CD14-positive monocyte (primary cell): ENCODE measurements around the gene SGCA. TPM values are rescaled to one million over a fixed set of nuclear protein-coding genes. Genes with fewer than 3 reads are reported as not detected.
A peak's percentile ranks its signal among the peaks of the same experiment; 100 is the strongest.

Experiments used
- DNase-seq, 3 donors: peaks; one replicate each; pipeline ENCODE4 v3.0.0-alpha.2; 2011 to 2022
- H2AFZ ChIP-seq: 2 replicates; pipeline ENCODE4 v1.6.0; 2012; ENCODE audit warnings: mild to moderate bottlenecking, low read depth, low read length, inconsistent platforms; ENCODE audit not compliant: insufficient read depth, poor library complexity, severe bottlenecking
- H3K27ac ChIP-seq, 2 donors: 1 replicate in 1 of 2; 2 replicates in 1 of 2; pipeline ENCODE4 v1.5.1; 2012 to 2013; ENCODE audit warnings: low read length in 2 of 2, control low read depth in 1 of 2, inconsistent platforms in 1 of 2, low read depth in 1 of 2, mild to moderate bottlenecking in 1 of 2
- H3K27me3 ChIP-seq, 2 donors: one replicate each; pipeline versions ENCODE4 v1.6.0 to v1.6.1; 2011 to 2013; ENCODE audit warnings: low read length in 2 of 2; ENCODE audit not compliant: control insufficient read depth in 2 of 2, insufficient read depth in 2 of 2
- H3K36me3 ChIP-seq, 2 donors: replicated peaks in 1 of 2; 1 replicate in 1 of 2; 2 replicates in 1 of 2; pipeline versions ENCODE4 v1.5.1 to v1.6.1; 2012 to 2013; ENCODE audit warnings: low read length in 2 of 2, control low read depth in 1 of 2, inconsistent platforms in 1 of 2, mild to moderate bottlenecking in 1 of 2; ENCODE audit not compliant: insufficient read depth in 2 of 2, control insufficient read depth in 1 of 2
- H3K4me1 ChIP-seq, 2 donors: 1 replicate in 1 of 2; 2 replicates in 1 of 2; pipeline versions ENCODE4 v1.5.1 to v1.6.1; 2012 to 2013; ENCODE audit warnings: low read length in 2 of 2, control low read depth in 1 of 2, inconsistent platforms in 1 of 2, mild to moderate bottlenecking in 1 of 2, moderate library complexity in 1 of 2; ENCODE audit not compliant: insufficient read depth in 2 of 2, control insufficient read depth in 1 of 2
- H3K4me2 ChIP-seq: replicated peaks from 2 replicates; pipeline ENCODE3; 2012; ENCODE audit warnings: low read length, moderate library complexity, mild to moderate bottlenecking; ENCODE audit not compliant: poor library complexity, severe bottlenecking; ENCODE audit errors: extremely low read depth
- H3K4me3 ChIP-seq, 3 experiments: fragments of 200-600 bp in 1 of 3; sonication (generic) in 1 of 3; replicated peaks in 1 of 3; 1 replicate in 2 of 3; 2 replicates in 1 of 3; pipeline ENCODE4 v1.5.1; 2011 to 2013; ENCODE audit warnings: low read length in 3 of 3, mild to moderate bottlenecking in 3 of 3, control low read depth in 2 of 3, low read depth in 2 of 3, inconsistent platforms in 1 of 3, moderate library complexity in 1 of 3
- H3K79me2 ChIP-seq: 2 replicates; pipeline ENCODE4 v1.6.0; 2012; ENCODE audit warnings: mild to moderate bottlenecking, control low read depth, inconsistent platforms, low read length, moderate library complexity; ENCODE audit not compliant: insufficient read depth
- H3K9ac ChIP-seq: 2 replicates; pipeline ENCODE4 v1.6.0; 2017; ENCODE audit warnings: low read length, mild to moderate bottlenecking; ENCODE audit not compliant: insufficient read depth, poor library complexity, severe bottlenecking
- H3K9me3 ChIP-seq, 2 donors: replicated peaks in 1 of 2; 1 replicate in 1 of 2; 2 replicates in 1 of 2; pipeline versions ENCODE4 v1.5.1 to v1.6.1; 2012 to 2013; ENCODE audit warnings: low read length in 2 of 2, control low read depth in 1 of 2; ENCODE audit not compliant: control insufficient read depth in 1 of 2, insufficient read depth in 1 of 2
- H4K20me1 ChIP-seq: 2 replicates; pipeline ENCODE4 v1.6.0; 2012; ENCODE audit warnings: mild to moderate bottlenecking, low read length, control low read depth, moderate library complexity; ENCODE audit not compliant: insufficient read depth
- H3K27ac Mint-ChIP-seq, 7 donors: one replicate each; pipeline ENCODE4 v1.8.0; 2020; ENCODE audit warnings: mild to moderate bottlenecking in 7 of 7, mixed read lengths in 7 of 7, moderate library complexity in 6 of 7, inconsistent platforms in 2 of 7
- H3K27me3 Mint-ChIP-seq, 3 donors: one replicate each; pipeline ENCODE4 v1.8.0; 2021 to 2022; ENCODE audit warnings: low read depth in 3 of 3, mild to moderate bottlenecking in 3 of 3, mixed read lengths in 3 of 3, moderate library complexity in 3 of 3, inconsistent platforms in 1 of 3
- H3K36me3 Mint-ChIP-seq, 2 donors: one replicate each; pipeline ENCODE4 v1.8.0; 2020; ENCODE audit warnings: mixed read lengths in 2 of 2, inconsistent platforms in 1 of 2, mild to moderate bottlenecking in 1 of 2
- H3K4me1 Mint-ChIP-seq: one replicate; pipeline ENCODE4 v1.8.0; 2020; ENCODE audit warnings: mild to moderate bottlenecking, mixed read lengths
- H3K4me3 Mint-ChIP-seq, 2 donors: one replicate each; pipeline ENCODE4 v1.8.0; 2020; ENCODE audit warnings: mild to moderate bottlenecking in 2 of 2, mixed read lengths in 2 of 2, moderate library complexity in 1 of 2
- H3K9me3 Mint-ChIP-seq, 7 donors: one replicate each; pipeline ENCODE4 v1.8.0; 2020 to 2022; ENCODE audit warnings: mixed read lengths in 7 of 7, mild to moderate bottlenecking in 6 of 7, moderate library complexity in 6 of 7, inconsistent platforms in 2 of 7
- CTCF ChIP-seq: fragments of 200-600 bp; IDR thresholded peaks from one replicate; pipeline ENCODE4 v1.8.0; 2022; ENCODE audit warnings: antibody characterized with exemption, mild to moderate bottlenecking
- WGBS: methylation state at CpG from one replicate; pipeline ENCODE4 v1.1.5; 2013; ENCODE audit warnings: missing lambda C conversion rate; ENCODE audit not compliant: insufficient coverage; 5-methylcytosine and 5-hydroxymethylcytosine counted together
- intact Hi-C, 2 donors: fragments of 100-400 bp; cut with micrococcal nuclease; formaldehyde crosslinking; loops; one replicate each; pipeline versions ENCODE4 v1.15.0 to v1.15.1; 2023
- polyA plus RNA-seq, 3 donors: library from polyadenylated mRNA; depleted of rRNA in 1 of 3; unstranded in 2 of 3; stranded (reverse) in 1 of 3; fragments of 300-500 nt in 2 of 3; fragments of >200 nt in 1 of 3; fragmentation: Illumina TruSeq in 2 of 3; gene quantifications; 1 replicate in 2 of 3; 2 replicates in 1 of 3; pipeline ENCODE4 v1.2.3, GENCODE V29; 2012 to 2021

SGCA gene
- polyA plus RNA-seq, 3 donors, result 0.27 to 0.89 (median 0.53) TPM

GRCh38 chr17:50198026-50198669, 32.3 kb downstream of the SGCA start:
- H3K9ac ChIP-seq, result no peak overlapping the region
- intact Hi-C loops, result loop anchor here in 1 of 2 donors (5.0 kb wide), 1 partner anchor 36 kb away; no protein-coding TSS in a partner anchor
- WGBS, result 7% methylated on average over 3 of the region's 7 CpGs
- no peak overlapping the region for H3K27ac ChIP-seq
- Mint-ChIP-seq H3K27ac (no peak overlapping the region), H3K27me3 (peaks cover 43 to 67% (median 54%) of the 10 kb centered on the region in 3 donors), H3K4me1 (peaks cover 19% of the 10 kb centered on the region), H3K4me3 (no peak overlapping the region), H3K36me3 (peaks cover 5 to 8% of the 10 kb centered on the region in 2 donors), H3K9me3 (peaks cover 0 to 9% (median 6%) of the 10 kb centered on the region in 7 donors)
- H3K9me3 ChIP-seq, result peaks cover 0 to 4% of the 10 kb centered on the region in 2 donors
- no peak overlapping the region for H3K4me2 ChIP-seq
- no peaks in the 10 kb centered on the region for H4K20me1 ChIP-seq
- DNase-seq, result peak; percentile 39 to 56 (median 56)
- H2AFZ ChIP-seq, result no peak overlapping the region
- no peak overlapping the region for H3K4me3 ChIP-seq
- no peaks in the 10 kb centered on the region for H3K79me2 ChIP-seq
- peaks cover 18 to 39% of the 10 kb centered on the region in 2 donors for H3K27me3 ChIP-seq
- no peaks in the 10 kb centered on the region for H3K36me3 ChIP-seq
- peaks cover 17 to 20% of the 10 kb centered on the region in 2 donors for H3K4me1 ChIP-seq
- peak; percentile 82 for TF ChIP-seq CTCF

- H3K9ac ChIP-seq, result no peak overlapping the region
- H3K27ac ChIP-seq, result no peak overlapping the region
- H3K9me3 ChIP-seq, result peaks cover 0 to 4% of the 10 kb centered on the region in 2 donors
- DNase-seq, result no peak
- Mint-ChIP-seq H3K36me3 (peaks cover 5 to 8% of the 10 kb centered on the region in 2 donors), H3K4me3 (peak overlapping the region in 1 of 2 donors; percentile 51), H3K4me1 (peaks cover 19% of the 10 kb centered on the region), H3K9me3 (peaks cover 0 to 14% (median 6%) of the 10 kb centered on the region in 7 donors), H3K27ac (no peak overlapping the region), H3K27me3 (peaks cover 53 to 76% (median 56%) of the 10 kb centered on the region in 3 donors)
- peak overlapping the region; percentile 82 for H3K4me2 ChIP-seq
- no peaks in the 10 kb centered on the region for H3K36me3 ChIP-seq
- no peak for TF ChIP-seq CTCF
- 54% methylated on average over 34 of the region's 41 CpGs for WGBS
- H3K4me3 ChIP-seq, result no peak overlapping the region
- peaks cover 17 to 20% of the 10 kb centered on the region in 2 donors for H3K4me1 ChIP-seq
- H3K27me3 ChIP-seq, result peaks cover 18 to 44% of the 10 kb centered on the region in 2 donors
- no peak overlapping the region for H2AFZ ChIP-seq
- H4K20me1 ChIP-seq, result no peaks in the 10 kb centered on the region
- no peaks in the 10 kb centered on the region for H3K79me2 ChIP-seq
- intact Hi-C loops, result loop anchor here in 1 of 2 donors (5.0 kb wide), 1 partner anchor 37 kb away; no protein-coding TSS in a partner anchor
Measured at GRCh38 chr17:50199211-50199802, 33.5 kb downstream of the SGCA start.
